Keratinocyte (primary cell): ENCODE results near the gene EFCAB9. TPM values are rescaled to one million over a fixed set of nuclear protein-coding genes. Genes with fewer than 3 reads are reported as not detected.

Experiments
- DNase-seq: peaks from one replicate; pipeline ENCODE4 v3.0.0-alpha.2; 2011; ENCODE audit warnings: low read depth, missing footprints, low spot score
- FAIRE-seq: peaks from 2 replicates; lab custom pipeline; 2011; peaks lifted over from hg19 to GRCh38; lab: Jason Lieb, UNC
- H2AFZ ChIP-seq: 2 replicates; pipeline ENCODE4 v1.6.0; 2012; ENCODE audit warnings: low read length, control low read depth, inconsistent platforms; ENCODE audit not compliant: control insufficient read depth
- H3K27ac ChIP-seq: 2 replicates; pipeline ENCODE4 v1.5.1; 2011; ENCODE audit warnings: low read length; ENCODE audit not compliant: control insufficient read depth, insufficient read depth
- H3K27me3 ChIP-seq: 3 replicates; pipeline ENCODE4 v1.6.0; 2011; ENCODE audit warnings: low read length; ENCODE audit not compliant: control insufficient read depth, insufficient read depth; ENCODE audit errors: extremely low read depth
- H3K36me3 ChIP-seq, 2 experiments: 2 replicates in 1 of 2; 3 replicates in 1 of 2; pipeline ENCODE4 v1.5.1; 2011; ENCODE audit warnings: low read length in 2 of 2, mild to moderate bottlenecking in 1 of 2; ENCODE audit not compliant: control insufficient read depth in 2 of 2, insufficient read depth in 2 of 2; ENCODE audit errors: extremely low read depth in 1 of 2
- H3K4me1 ChIP-seq: 3 replicates; pipeline ENCODE4 v1.5.1; 2011; ENCODE audit warnings: low read length; ENCODE audit not compliant: control insufficient read depth, insufficient read depth; ENCODE audit errors: extremely low read depth
- H3K4me2 ChIP-seq: 3 replicates; pipeline ENCODE4 v1.6.0; 2011; ENCODE audit warnings: low read depth, low read length; ENCODE audit not compliant: control insufficient read depth, insufficient read depth; ENCODE audit errors: extremely low read depth
- H3K4me3 ChIP-seq, 3 experiments: fragments of 200-600 bp in 1 of 3; sonication (generic) in 1 of 3; 2 replicates in 2 of 3; 3 replicates in 1 of 3; pipeline ENCODE4 v1.5.1; 2011 to 2016; ENCODE audit warnings: low read length in 3 of 3, mild to moderate bottlenecking in 3 of 3, control low read depth in 2 of 3, inconsistent platforms in 1 of 3, low read depth in 1 of 3, mixed read lengths in 1 of 3, mixed run types in 1 of 3, moderate library complexity in 1 of 3; ENCODE audit not compliant: control insufficient read depth in 2 of 3, insufficient read depth in 2 of 3; ENCODE audit errors: extremely low read depth in 1 of 3
- H3K79me2 ChIP-seq: 2 replicates; pipeline ENCODE4 v1.6.0; 2012; ENCODE audit warnings: low read length; ENCODE audit not compliant: control insufficient read depth, insufficient read depth
- H3K9ac ChIP-seq: 3 replicates; pipeline ENCODE4 v1.6.0; 2011; ENCODE audit warnings: low read length; ENCODE audit not compliant: control insufficient read depth, insufficient read depth; ENCODE audit errors: extremely low read depth
- H3K9me1 ChIP-seq: 3 replicates; pipeline ENCODE4 v1.6.0; 2011; ENCODE audit warnings: low read length; ENCODE audit not compliant: control insufficient read depth, insufficient read depth; ENCODE audit errors: extremely low read depth
- H3K9me3 ChIP-seq: 2 replicates; pipeline ENCODE4 v1.5.1; 2012; ENCODE audit warnings: low read depth, low read length; ENCODE audit not compliant: control insufficient read depth
- H4K20me1 ChIP-seq: 3 replicates; pipeline ENCODE4 v1.6.0; 2011; ENCODE audit warnings: low read length; ENCODE audit not compliant: control insufficient read depth, insufficient read depth; ENCODE audit errors: extremely low read depth
- CTCF ChIP-seq, 3 experiments: IDR thresholded peaks in 1 of 3; conservative IDR thresholded peaks in 1 of 3; optimal IDR thresholded peaks in 1 of 3; 2 replicates in 2 of 3; 3 replicates in 1 of 3; pipeline versions ENCODE3 to v1.5.1; 2011; ENCODE audit warnings: low read length in 3 of 3, mild to moderate bottlenecking in 3 of 3, moderate library complexity in 2 of 3, control low read depth in 1 of 3, inconsistent platforms in 1 of 3; ENCODE audit not compliant: insufficient read depth in 2 of 3; ENCODE audit errors: extremely low read depth in 1 of 3
- EZH2 ChIP-seq: IDR thresholded peaks from one replicate; pipeline ENCODE4 v1.6.1; 2012; ENCODE audit warnings: inconsistent platforms, mild to moderate bottlenecking, low read length, moderate library complexity
- dilution Hi-C: fragments of 300-500 bp; cut with MboI; formaldehyde crosslinking; loops from one replicate; pipeline ENCODE4 v1.7.0; 2020; ENCODE audit warnings: low sequenced_read_pairs; ENCODE audit not compliant: extremely low pct_ligation_motif_present
- polyA plus RNA-seq, 5 experiments: library from polyadenylated mRNA; depleted of rRNA in 3 of 5; stranded (reverse) in 3 of 5; stranded (forward) in 1 of 5; unstranded in 1 of 5; fragments of >200 nt; gene quantifications; 1 replicate in 1 of 5; 2 replicates in 3 of 5; 3 replicates in 1 of 5; pipeline versions ENCODE4 v1.2.1 to v1.2.3, GENCODE V29; 2011 to 2012; ENCODE audit warnings: missing spikeins in 2 of 5, low read depth in 1 of 5, low replicate concordance in 1 of 5

The EFCAB9 gene
- polyA plus RNA-seq, 1 donor (not counting 4 experiments of a cell fraction or from before 2014, with no cell fraction given): not detected

GRCh38 chr5:172167895-172168294, 26.1 kb upstream of the EFCAB9 start:
- Histone ChIP-seq H3K4me2 (no peak overlapping the region), H3K9me1 (peaks cover 7% of the 10 kb centered on the region), H3K9me3 (no peaks in the 10 kb centered on the region), H3K9ac (no peak overlapping the region), H3K79me2 (peaks cover 70% of the 10 kb centered on the region), H4K20me1 (peaks cover 25% of the 10 kb centered on the region), H3K27me3 (no peaks in the 10 kb centered on the region), H3K4me1 (peaks cover 12% of the 10 kb centered on the region), H3K36me3 (peaks cover 7 to 9% of the 10 kb centered on the region in 2 experiments), H3K27ac (no peak overlapping the region), H2AFZ (no peak overlapping the region), H3K4me3 (no peak overlapping the region)
- TF ChIP-seq CTCF (optimal IDR thresholded peaks at IDR 0.05 in 1 of 3, IDR thresholded peaks at IDR 0.05 in 1 of 3, conservative IDR thresholded peaks at IDR 0.05 in 1 of 3; ENCODE audit: extremely low read depth in 1 of 3, insufficient read depth in 2 of 3, low read length in 3 of 3) (no peak), EZH2 (no peak)
- no peak for FAIRE-seq
- no peak for DNase-seq
- dilution Hi-C loops: no loop called here

- Histone ChIP-seq H3K9me1 (peaks cover 7% of the 10 kb centered on the region), H3K4me3 (no peak overlapping the region), H4K20me1 (peaks cover 26% of the 10 kb centered on the region), H3K4me2 (no peak overlapping the region), H3K36me3 (peaks cover 7 to 9% of the 10 kb centered on the region in 2 experiments), H3K27me3 (no peaks in the 10 kb centered on the region), H3K27ac (no peak overlapping the region), H3K79me2 (peaks cover 70% of the 10 kb centered on the region), H3K9me3 (no peaks in the 10 kb centered on the region), H2AFZ (no peak overlapping the region), H3K9ac (no peak overlapping the region), H3K4me1 (peaks cover 16% of the 10 kb centered on the region)
- DNase-seq (no peak), FAIRE-seq (no peak)
- dilution Hi-C loops: no loop called here
- TF ChIP-seq CTCF (optimal IDR thresholded peaks at IDR 0.05 in 1 of 3, IDR thresholded peaks at IDR 0.05 in 1 of 3, conservative IDR thresholded peaks at IDR 0.05 in 1 of 3; ENCODE audit: extremely low read depth in 1 of 3, insufficient read depth in 2 of 3, low read length in 3 of 3) (no peak), EZH2 (no peak)
Observed at GRCh38 chr5:172168311-172168710, 25.7 kb upstream of the EFCAB9 start.
